Smooth muscle cell (in vitro differentiated cells): ENCODE data around the gene EXOC4. TPM values are rescaled to one million over a fixed set of nuclear protein-coding genes. Genes with fewer than 3 reads are reported as not detected.

ENCODE experiments used
- DNase-seq: peaks from one replicate; lab custom pipeline; 2025; ENCODE audit not compliant: unreplicated experiment; lab: John Stamatoyannopoulos, UW
- H2AFZ ChIP-seq: fragments of 200-600 bp; sonication (generic); 2 replicates; pipeline ENCODE4 v1.6.0; 2016; ENCODE audit warnings: antibody characterized with exemption, low read depth, mild to moderate bottlenecking
- H3F3A ChIP-seq: fragments of 200-600 bp; sonication (generic); 2 replicates; pipeline ENCODE4 v1.6.0; 2017; ENCODE audit warnings: antibody characterized with exemption, low read depth
- H3K27ac ChIP-seq: fragments of 200-600 bp; sonication (generic); 2 replicates; pipeline ENCODE4 v1.5.1; 2016; ENCODE audit warnings: low read depth, mild to moderate bottlenecking
- H3K27me3 ChIP-seq: fragments of 200-600 bp; sonication (generic); 2 replicates; pipeline ENCODE4 v1.6.1; 2016; ENCODE audit warnings: low read depth, mild to moderate bottlenecking
- H3K36me3 ChIP-seq: fragments of 200-600 bp; sonication (generic); 2 replicates; pipeline ENCODE4 v1.5.1; 2016; ENCODE audit warnings: low read depth
- H3K4me1 ChIP-seq: fragments of 200-600 bp; sonication (generic); 2 replicates; pipeline ENCODE4 v1.5.1; 2016; ENCODE audit warnings: low read depth
- H3K4me2 ChIP-seq: fragments of 200-600 bp; sonication (generic); 2 replicates; pipeline ENCODE4 v1.6.0; 2016; ENCODE audit warnings: mild to moderate bottlenecking
- H3K4me3 ChIP-seq: fragments of 200-600 bp; sonication (generic); 2 replicates; pipeline ENCODE4 v1.5.1; 2016; ENCODE audit warnings: mild to moderate bottlenecking
- H3K79me2 ChIP-seq: fragments of 200-600 bp; sonication (generic); 2 replicates; pipeline ENCODE4 v1.6.0; 2016; ENCODE audit warnings: low read depth, mild to moderate bottlenecking
- H3K9ac ChIP-seq: fragments of 200-600 bp; sonication (generic); 2 replicates; pipeline ENCODE4 v1.6.0; 2016; ENCODE audit warnings: low read depth
- H3K9me3 ChIP-seq: fragments of 200-600 bp; sonication (generic); replicated peaks from 2 replicates; pipeline ENCODE4 v1.5.1; 2016; ENCODE audit warnings: low read depth
- H4K20me1 ChIP-seq: fragments of 200-600 bp; sonication (generic); 2 replicates; pipeline ENCODE4 v1.6.0; 2016; ENCODE audit warnings: low read depth
- CTCF ChIP-seq: fragments of 200-600 bp; sonication (generic); IDR thresholded peaks from 2 replicates; pipeline ENCODE4 v1.5.1; 2017; ENCODE audit warnings: borderline replicate concordance, mild to moderate bottlenecking, antibody characterized with exemption; ENCODE audit not compliant: insufficient read depth, poor library complexity, severe bottlenecking
- WGBS: methylation state at CpG from one replicate; pipeline ENCODE4 v1.1.7; 2016; ENCODE audit warnings: low lambda C conversion rate; 5-methylcytosine and 5-hydroxymethylcytosine counted together
- polyA plus RNA-seq: library from polyadenylated mRNA; unstranded; fragments of >200 nt; fragmentation: Nextera tagmentation; extraction: Ambion mirVana; gene quantifications from 2 replicates; pipeline ENCODE4 v1.2.1, GENCODE V29; 2016
- total RNA-seq: library from RNA; depleted of rRNA; stranded (reverse); fragments of >200 nt; gene quantifications from 2 replicates; pipeline ENCODE4 v1.2.3, GENCODE V29; 2014

EXOC4 gene
- total and polyA plus RNA-seq, 2 experiments from 2014 or later, result 21.5 to 47.1 TPM

- H2AFZ ChIP-seq, result no peak overlapping the region
- H3F3A ChIP-seq, result no peaks in the 10 kb centered on the region
- H3K4me1 ChIP-seq, result no peaks in the 10 kb centered on the region
- no peaks in the 10 kb centered on the region for H3K27me3 ChIP-seq
- no peaks in the 10 kb centered on the region for H3K79me2 ChIP-seq
- DNase-seq, result no peak
- H3K9me3 ChIP-seq, result no peaks in the 10 kb centered on the region
- no peaks in the 10 kb centered on the region for H4K20me1 ChIP-seq
- TF ChIP-seq CTCF, result no peak
- no peak overlapping the region for H3K4me3 ChIP-seq
- no peaks in the 10 kb centered on the region for H3K36me3 ChIP-seq
- no peak overlapping the region for H3K9ac ChIP-seq
- no peak overlapping the region for H3K27ac ChIP-seq
- 95% methylated on average over 1 of the region's 1 CpG for WGBS
- no peak overlapping the region for H3K4me2 ChIP-seq
Measured at GRCh38 chr7:134021836-134022235, 769.0 kb downstream of the EXOC4 start.

GRCh38 chr7:134022286-134022911 lies 769.5 kb downstream of the EXOC4 start:
- Histone ChIP-seq H3K79me2 (no peaks in the 10 kb centered on the region), H3F3A (no peaks in the 10 kb centered on the region), H4K20me1 (no peaks in the 10 kb centered on the region), H3K4me1 (no peaks in the 10 kb centered on the region), H2AFZ (no peak overlapping the region), H3K4me3 (no peak overlapping the region), H3K4me2 (no peak overlapping the region), H3K27ac (no peak overlapping the region), H3K36me3 (no peaks in the 10 kb centered on the region), H3K27me3 (no peaks in the 10 kb centered on the region), H3K9ac (no peak overlapping the region), H3K9me3 (no peaks in the 10 kb centered on the region)
- no peak for TF ChIP-seq CTCF
- no peak for DNase-seq
- 76% methylated on average over 1 of the region's 1 CpG for WGBS

- no peaks in the 10 kb centered on the region for H3K27me3 ChIP-seq
- no peaks in the 10 kb centered on the region for H3F3A ChIP-seq
- no peaks in the 10 kb centered on the region for H3K9me3 ChIP-seq
- no peak for TF ChIP-seq CTCF
- H3K79me2 ChIP-seq, result no peaks in the 10 kb centered on the region
- H2AFZ ChIP-seq, result no peak overlapping the region
- no peaks in the 10 kb centered on the region for H3K4me1 ChIP-seq
- WGBS, result 89% methylated on average over 2 of the region's 2 CpGs
- H3K4me3 ChIP-seq, result no peak overlapping the region
- H3K4me2 ChIP-seq, result no peak overlapping the region
- H3K27ac ChIP-seq, result no peak overlapping the region
- no peak for DNase-seq
- no peaks in the 10 kb centered on the region for H4K20me1 ChIP-seq
- H3K9ac ChIP-seq, result no peak overlapping the region
- no peaks in the 10 kb centered on the region for H3K36me3 ChIP-seq
Measured at GRCh38 chr7:134024739-134025138, 771.9 kb downstream of the EXOC4 start.

GRCh38 chr7:134028853-134029252 lies 776.0 kb downstream of the EXOC4 start:
- no peak for TF ChIP-seq CTCF
- no peak overlapping the region for H3K4me3 ChIP-seq
- H2AFZ ChIP-seq, result no peak overlapping the region
- H3K79me2 ChIP-seq, result no peaks in the 10 kb centered on the region
- H4K20me1 ChIP-seq, result no peaks in the 10 kb centered on the region
- no peaks in the 10 kb centered on the region for H3K27me3 ChIP-seq
- H3K27ac ChIP-seq, result no peak overlapping the region
- H3F3A ChIP-seq, result no peaks in the 10 kb centered on the region
- 80% methylated on average over 4 of the region's 4 CpGs for WGBS
- no peak for DNase-seq
- H3K4me2 ChIP-seq, result no peak overlapping the region
- H3K9ac ChIP-seq, result no peak overlapping the region
- no peaks in the 10 kb centered on the region for H3K4me1 ChIP-seq
- H3K9me3 ChIP-seq, result no peaks in the 10 kb centered on the region
- H3K36me3 ChIP-seq, result no peaks in the 10 kb centered on the region
